Ovary (tissue), 3 donors: ENCODE data around the gene MID1.

Experiments used
- CTCF ChIP-seq, 3 donors: fragments of 450-650 bp in 2 of 3; fragments of 200-600 bp in 1 of 3; IDR thresholded peaks; one replicate each; pipeline versions ENCODE4 v1.5.1 to v1.8.0; 2016 to 2022; ENCODE audit warnings: antibody characterized with exemption in 3 of 3, mild to moderate bottlenecking in 1 of 3
- EP300 ChIP-seq: sonication (generic); formaldehyde crosslinking; IDR thresholded peaks from one replicate; pipeline ENCODE4 v1.6.1; 2017; ENCODE audit warnings: antibody characterized with exemption
- POLR2A ChIP-seq: fragments of 450-650 bp; IDR thresholded peaks from one replicate; pipeline ENCODE4 v1.6.1; 2017; ENCODE audit warnings: antibody characterized with exemption, mild to moderate bottlenecking, moderate library complexity
- donor health status: DM: no; HTN: no; CAD: no.

GRCh38 chrX:10597871-10598270 is 22.5 kb downstream of the MID1 start:
- TF ChIP-seq CTCF (IDR thresholded peaks at IDR 0.05) (no peak), POLR2A (no peak), EP300 (no peak)
